GM21723 (cell line): ENCODE results near the gene C17orf50.

Source experiments
- ATAC-seq: cut with Tn5 transposase; IDR thresholded peaks from one replicate; pipeline ENCODE4 v1.9.1; 2021; ENCODE audit warnings: mild to moderate bottlenecking, moderate library complexity; ENCODE audit not compliant: unreplicated experiment

The C17orf50 gene

DNA sequence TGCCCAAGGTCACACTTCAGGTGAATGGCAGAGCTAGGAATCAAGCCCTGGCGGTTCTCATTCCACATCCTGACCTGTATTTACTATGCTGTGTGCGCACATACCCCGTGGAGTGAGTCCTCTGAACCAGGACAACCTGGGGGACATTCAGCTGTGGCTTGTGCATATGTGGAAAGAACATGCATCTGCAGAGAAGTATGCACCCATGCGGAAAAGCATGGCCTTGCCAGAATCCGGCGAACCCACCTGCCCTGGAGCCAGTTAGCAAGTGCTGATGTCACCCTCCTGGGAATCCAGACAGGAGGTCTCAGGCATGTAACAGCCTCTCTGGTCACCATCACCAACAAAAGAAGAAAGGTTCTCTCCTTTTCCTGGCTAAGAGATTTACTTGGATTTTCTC is 27.3 kb upstream of the C17orf50 start:
- ATAC-seq = no peak

GRCh38 chr17:35734396-35734795 is 26.3 kb upstream of the C17orf50 start:
- ATAC-seq = no peak

- ATAC-seq = no peak
Measured at GRCh38 chr17:35735036-35735805, 25.5 kb upstream of the C17orf50 start.

- no peak for ATAC-seq
Measured at GRCh38 chr17:35736236-35736635, 24.5 kb upstream of the C17orf50 start.

- ATAC-seq = no peak
Measured at GRCh38 chr17:35738519-35739133, 22.1 kb upstream of the C17orf50 start.

DNA sequence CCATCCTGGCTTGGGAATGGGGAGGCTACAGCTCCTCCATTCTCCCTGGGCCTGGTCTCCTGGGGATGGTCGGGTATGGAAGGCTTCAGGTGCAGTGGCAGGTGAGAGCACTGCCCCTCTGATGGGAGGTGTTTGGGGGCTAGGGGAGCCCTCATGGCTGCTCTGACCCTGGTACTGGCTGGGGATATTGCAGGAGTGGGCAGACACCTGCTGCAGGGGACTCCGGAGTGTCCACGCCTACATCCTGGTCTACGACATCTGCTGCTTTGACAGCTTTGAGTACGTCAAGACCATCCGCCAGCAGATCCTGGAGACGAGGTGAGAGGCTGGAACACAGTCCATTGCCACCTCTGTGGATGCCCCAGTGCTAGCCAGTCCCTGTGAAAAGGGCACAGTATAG is 20.5 kb upstream of the C17orf50 start:
- ATAC-seq = no peak

DNA sequence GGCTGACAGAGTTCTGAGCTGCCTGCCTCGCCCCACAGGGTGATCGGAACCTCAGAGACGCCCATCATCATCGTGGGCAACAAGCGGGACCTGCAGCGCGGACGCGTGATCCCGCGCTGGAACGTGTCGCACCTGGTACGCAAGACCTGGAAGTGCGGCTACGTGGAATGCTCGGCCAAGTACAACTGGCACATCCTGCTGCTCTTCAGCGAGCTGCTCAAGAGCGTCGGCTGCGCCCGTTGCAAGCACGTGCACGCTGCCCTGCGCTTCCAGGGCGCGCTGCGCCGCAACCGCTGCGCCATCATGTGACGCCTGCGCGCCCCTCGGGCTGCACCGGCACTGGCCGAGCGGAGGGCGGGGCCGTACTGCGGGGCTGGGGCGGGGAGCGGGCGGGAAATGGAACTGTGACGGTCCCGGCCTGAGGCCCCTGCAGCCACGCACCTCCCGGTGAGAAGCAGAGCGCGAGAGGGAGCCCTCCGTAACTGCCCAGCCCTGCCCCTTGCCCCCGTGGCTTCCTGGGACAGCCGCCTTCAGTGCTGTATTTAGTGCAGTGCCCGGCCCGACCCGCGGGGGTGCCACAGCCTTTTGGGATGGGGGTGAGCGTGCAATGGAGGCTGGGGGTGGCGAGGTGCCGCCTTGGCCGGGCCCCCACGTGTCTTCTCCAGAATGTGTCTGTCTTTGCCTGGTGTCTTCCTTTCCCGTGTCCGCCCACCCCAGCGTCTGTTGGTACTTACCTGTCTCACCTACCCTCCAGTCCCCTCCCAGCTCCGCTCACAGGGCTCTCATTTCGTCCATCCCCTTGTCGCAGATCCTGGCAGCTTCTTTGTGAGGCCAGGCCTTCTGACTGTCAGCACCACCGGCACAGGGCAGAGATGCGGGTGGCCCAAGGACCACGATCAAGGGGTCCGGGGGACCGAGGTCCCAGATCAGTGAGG is 19.4 kb upstream of the C17orf50 start:
- ATAC-seq = no peak

- ATAC-seq = no peak
Measured at GRCh38 chr17:35742496-35742895, 18.2 kb upstream of the C17orf50 start.

DNA sequence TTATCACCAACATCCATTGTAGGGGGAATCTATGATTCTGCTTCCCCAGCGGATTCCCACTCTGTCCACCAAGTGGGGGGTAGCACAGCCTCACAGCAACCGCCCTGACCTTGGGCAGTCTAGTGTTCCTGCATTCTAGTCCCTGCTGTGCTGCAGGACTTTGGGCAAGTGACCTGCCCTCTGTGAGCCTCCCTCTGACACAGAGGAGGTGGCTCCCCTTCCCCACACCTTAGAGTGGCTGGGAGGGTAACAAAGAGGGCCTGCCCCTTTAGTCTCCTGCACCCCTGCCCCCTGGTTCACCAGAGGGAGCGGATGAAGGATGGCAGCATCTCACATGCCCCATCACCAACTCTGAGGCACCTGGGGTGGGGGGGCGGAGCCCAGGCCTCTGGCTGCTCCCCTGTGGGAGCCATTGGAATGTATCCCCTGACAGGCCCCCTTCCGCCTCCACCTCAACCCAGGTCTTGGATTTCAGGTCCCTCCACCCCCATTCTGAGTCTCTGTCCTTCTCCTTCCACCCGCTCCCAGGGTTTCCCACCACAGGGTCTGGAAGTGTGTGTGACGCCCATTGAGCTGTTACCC is 17.7 kb upstream of the C17orf50 start:
- no peak for ATAC-seq

DNA sequence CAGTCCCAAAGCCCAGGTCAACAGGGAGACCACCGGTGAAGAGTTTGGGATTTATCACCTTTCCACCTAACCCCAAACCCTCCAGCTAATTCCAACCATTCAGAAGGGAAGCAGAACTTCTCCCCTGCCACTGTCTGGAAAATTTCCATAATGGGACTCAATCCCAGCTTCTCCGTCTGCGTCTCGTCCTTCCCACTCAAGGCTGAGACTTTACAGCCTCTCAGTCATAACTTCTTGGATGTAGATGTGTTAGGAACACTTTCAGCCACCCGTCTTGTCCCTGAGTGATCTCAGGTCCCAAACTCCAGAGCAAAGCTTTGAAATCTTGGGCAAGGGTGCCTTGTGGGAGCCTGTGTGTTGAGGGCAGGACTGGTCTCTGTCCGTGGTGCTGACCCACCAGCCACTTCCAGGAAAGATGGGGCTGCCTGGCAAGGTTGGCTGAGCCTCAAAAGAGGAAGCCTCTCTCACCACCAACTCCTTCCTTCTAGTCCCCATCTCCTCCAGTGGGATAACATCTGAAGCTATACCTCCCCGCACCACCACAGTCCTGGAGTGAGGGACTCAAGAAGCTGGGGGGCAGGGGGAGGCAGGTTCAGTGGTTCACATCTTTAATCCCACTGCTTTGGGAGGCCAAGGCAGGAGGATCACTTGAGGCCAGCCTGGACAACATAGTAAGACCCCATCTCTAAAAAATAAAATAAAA is 16.9 kb upstream of the C17orf50 start:
- no peak for ATAC-seq

- ATAC-seq = no peak
Measured at GRCh38 chr17:35744830-35745229, 15.9 kb upstream of the C17orf50 start.

GRCh38 chr17:35745246-35745645 is 15.4 kb upstream of the C17orf50 start:
- ATAC-seq = no peak

GRCh38 chr17:35745749-35746320 is 14.9 kb upstream of the C17orf50 start:
- ATAC-seq = no peak

GRCh38 chr17:35747540-35748017 is 13.1 kb upstream of the C17orf50 start:
- no peak for ATAC-seq

DNA sequence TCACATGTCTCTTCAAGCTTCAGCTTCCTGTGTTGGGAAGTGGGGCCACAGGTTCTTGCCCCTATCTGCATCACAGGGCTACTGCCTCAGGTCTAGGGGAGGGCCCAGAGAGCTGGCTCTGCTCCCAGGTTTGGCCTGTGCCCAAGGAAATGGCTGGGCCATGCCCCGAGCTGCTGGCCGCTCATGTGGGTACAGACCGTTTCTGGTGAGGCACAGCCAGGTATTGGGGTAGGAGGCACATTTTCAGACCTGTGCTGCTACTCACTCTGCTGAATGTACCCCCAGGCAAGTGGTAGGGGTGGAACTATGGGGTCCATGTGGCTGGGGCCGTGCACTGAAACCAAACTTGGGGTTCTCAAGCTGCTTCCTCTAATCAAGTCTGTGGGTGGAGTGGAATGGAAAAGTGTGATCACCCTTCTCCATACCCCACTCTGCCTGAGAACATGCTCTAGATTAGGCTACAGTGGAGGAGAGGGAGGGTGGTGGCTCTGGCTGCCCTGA is 12.3 kb upstream of the C17orf50 start:
- no peak for ATAC-seq

DNA sequence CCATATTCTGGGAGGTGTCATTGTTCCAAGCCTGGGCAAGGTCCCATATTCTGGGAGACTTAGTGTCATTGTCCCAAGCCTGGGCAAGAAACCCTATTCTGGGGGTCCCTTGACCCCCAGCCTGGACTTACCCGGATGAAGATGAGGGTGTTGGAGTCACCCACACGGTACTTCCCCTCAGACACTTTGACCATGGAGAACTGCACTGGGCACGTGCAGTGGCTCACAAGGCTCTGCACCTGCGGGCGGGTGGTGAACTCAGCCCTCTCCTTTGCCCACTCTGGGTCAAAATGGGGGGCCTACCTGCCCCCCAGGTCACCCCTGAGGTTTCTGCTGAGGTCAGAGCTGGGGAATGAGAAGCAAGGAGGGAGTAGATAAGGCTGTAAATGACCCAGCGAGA is 11.7 kb upstream of the C17orf50 start:
- no peak for ATAC-seq

DNA sequence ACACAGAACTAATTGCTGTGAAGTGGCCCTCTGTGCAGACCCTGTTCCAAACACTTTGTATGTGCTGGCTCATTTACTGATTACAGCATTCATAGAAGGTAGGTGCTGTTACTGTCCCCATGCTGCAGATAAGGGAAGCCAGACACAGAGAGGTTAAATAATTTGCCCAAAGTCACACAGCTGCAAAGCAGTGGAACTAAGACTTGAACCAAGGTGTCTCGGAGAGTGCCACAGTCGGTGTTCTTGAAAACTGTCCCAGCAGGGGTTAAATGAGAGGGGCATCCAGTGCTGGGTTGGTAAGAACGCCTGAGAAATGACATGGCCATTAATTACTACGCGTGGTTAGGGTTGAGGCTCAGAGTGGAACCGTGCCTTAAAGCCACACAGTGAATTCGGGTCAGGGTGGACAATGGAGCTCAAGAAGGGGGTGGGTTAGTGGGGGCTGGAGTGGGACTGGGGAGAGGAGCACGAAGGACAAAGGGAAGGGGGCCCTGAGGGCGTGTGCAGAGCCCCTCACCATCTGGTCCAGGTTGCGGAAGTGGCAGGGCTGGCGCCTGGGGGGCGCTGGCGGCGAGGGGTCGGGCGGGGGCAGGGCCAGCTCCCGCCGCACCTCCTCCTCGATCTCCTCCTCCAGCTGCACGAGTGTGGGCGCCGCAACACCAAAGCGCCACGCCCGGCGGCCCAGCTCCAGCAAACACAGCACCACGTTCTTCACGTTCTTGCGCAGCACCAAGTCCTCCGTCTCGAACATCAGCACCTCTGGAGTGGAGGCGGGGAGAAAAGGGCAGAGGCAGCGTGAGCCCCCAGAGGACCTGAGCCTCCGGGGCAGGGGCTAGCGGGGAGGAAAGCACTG is 10.9 kb upstream of the C17orf50 start:
- ATAC-seq = no peak

GRCh38 chr17:35750526-35751395 is 9.9 kb upstream of the C17orf50 start:
- no peak for ATAC-seq
